Measurements from ENCODE around the gene MAS1L. TPM values are rescaled to one million over a fixed set of nuclear protein-coding genes. Genes with fewer than 3 reads are reported as not detected.

The MAS1L gene
- total RNA-seq, 1 experiment from 2014 or later = not detected

GRCh38 chr6:29461021-29461814 is 26.5 kb downstream of the MAS1L start:
- no peak overlapping the region for H3K27ac Mint-ChIP-seq

More at GRCh38 chr6:29461021-29461814, 26.5 kb downstream of the MAS1L start:
- Histone ChIP-seq H4K20me1 (ENCODE audit: control insufficient read depth, insufficient read depth, insufficient read length) (no peaks in the 10 kb centered on the region), H2BK120ac (ENCODE audit: low read depth, low read length, poor library complexity, severe bottlenecking) (no peak overlapping the region), H2BK15ac (ENCODE audit: low read depth, low read length) (no peak overlapping the region), H2BK20ac (ENCODE audit: low read depth, low read length, poor library complexity, severe bottlenecking) (no peak overlapping the region), H3K27ac (ENCODE audit: insufficient read length, low read depth, low read length) (no peak overlapping the region), H3K27me3 (ENCODE audit: insufficient read depth, low read length) (no peaks in the 10 kb centered on the region), H3K79me2 (ENCODE audit: insufficient read depth, low read length) (no peaks in the 10 kb centered on the region), H3K4me1 (ENCODE audit: insufficient read depth, low read length) (0 out of 2 replicates have a peak, but pooled peaks cover 4% of the 10 kb centered on the region), H3K9me3 (ENCODE audit: control insufficient read depth, low read depth, low read length) (no peaks in the 10 kb centered on the region), H4K8ac (replicated peaks; ENCODE audit: insufficient read length, low read depth, low read length) (no peak overlapping the region), H3K4ac (ENCODE audit: low read depth, low read length) (no peak overlapping the region), H3K23ac (ENCODE audit: insufficient read length, low read depth, low read length) (no peak overlapping the region), H3K23me2 (ENCODE audit: insufficient read length, low read depth, low read length, poor library complexity, severe bottlenecking) (no peaks in the 10 kb centered on the region), H3K18ac (ENCODE audit: insufficient read length, low read depth, low read length) (no peak overlapping the region), H3K14ac (ENCODE audit: insufficient read depth, low read length) (no peak overlapping the region), H4K5ac (ENCODE audit: insufficient read length, low read depth, low read length) (no peak overlapping the region), H3K9ac (ENCODE audit: extremely low read depth, insufficient read length, low read length) (no peak overlapping the region), H2BK12ac (ENCODE audit: insufficient read length, low read depth, low read length) (no peak overlapping the region), H2AFZ (ENCODE audit: low read length) (no peak overlapping the region), H2AK5ac (ENCODE audit: insufficient read length, low read length) (no peak overlapping the region), H3K4me2 (ENCODE audit: insufficient read depth, insufficient read length, low read length) (no peak overlapping the region), H4K91ac (ENCODE audit: insufficient read length, low read depth, low read length) (no peak overlapping the region), H3K79me1 (ENCODE audit: insufficient read depth, low read depth, low read length, poor library complexity, severe bottlenecking) (no peaks in the 10 kb centered on the region), H3K56ac (ENCODE audit: insufficient read length, low read depth, low read length) (no peak overlapping the region), H2BK5ac (ENCODE audit: insufficient read length, low read length) (no peak overlapping the region), H3T11ph (ENCODE audit: low read length) (no peak overlapping the region)
- TF ChIP-seq CTCF (conservative IDR thresholded peaks at IDR 0.05) = no peak
- Mint-ChIP-seq H3K36me3 (ENCODE audit: insufficient read depth in 1 of 3, low read depth in 3 of 3) (no peaks in the 10 kb centered on the region), H3K4me1 (peaks cover 3% of the 10 kb centered on the region in 2 experiments; a peak in 3 of 4 replicates), H3K4me3 (no peak overlapping the region), H3K9me3 (peaks cover 0 to 2% of the 10 kb centered on the region in 2 experiments; a peak in 3 of 5 replicates), H3K27me3 (ENCODE audit: low read depth) (no peaks in the 10 kb centered on the region; the same call in 1 of the 2 replicates)
- WGBS (ENCODE audit: extremely low coverage, insufficient read length, low lambda C conversion rate) = no CpG with 5 or more reads among the region's 5 CpGs
- no peak for DNase-seq
